Measurements from ENCODE around the gene PRDM16.
"Not testable (repeated sequence)": the region's sequence is repeated elsewhere in the genome, so short reads cannot be mapped to it uniquely, and the experiment has no call there.

Gene PRDM16

DNA sequence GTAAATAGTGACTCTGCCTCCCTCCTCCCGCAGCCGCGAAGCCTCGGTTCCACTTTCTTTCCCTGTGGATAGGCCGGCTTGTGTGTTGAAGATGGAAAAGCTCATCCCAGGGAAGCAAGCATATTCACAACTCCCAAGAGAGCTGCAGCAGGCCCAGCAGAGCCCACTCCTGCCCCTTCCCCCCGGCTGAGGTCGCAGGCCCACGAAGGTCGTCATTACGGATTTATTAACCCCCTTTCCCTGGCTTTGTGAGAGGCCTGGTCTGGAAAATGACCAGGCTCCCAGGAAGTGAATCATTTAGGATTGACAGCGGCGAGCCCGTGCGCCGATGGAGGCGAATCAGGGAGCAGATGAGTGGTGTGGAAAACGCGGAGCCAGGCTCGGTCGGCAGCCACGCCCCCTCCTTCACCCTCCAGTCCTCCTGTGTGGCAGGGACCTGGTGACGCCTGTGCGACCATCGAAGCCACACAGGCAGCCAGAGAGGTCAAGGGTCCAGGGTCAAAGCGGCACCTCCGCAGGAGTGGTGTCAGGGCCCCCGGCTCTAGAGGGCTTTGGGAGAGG is 93.4 kb downstream of the PRDM16 start:
- DNase-seq (ENCODE audit: low read depth) = no peak

DNA sequence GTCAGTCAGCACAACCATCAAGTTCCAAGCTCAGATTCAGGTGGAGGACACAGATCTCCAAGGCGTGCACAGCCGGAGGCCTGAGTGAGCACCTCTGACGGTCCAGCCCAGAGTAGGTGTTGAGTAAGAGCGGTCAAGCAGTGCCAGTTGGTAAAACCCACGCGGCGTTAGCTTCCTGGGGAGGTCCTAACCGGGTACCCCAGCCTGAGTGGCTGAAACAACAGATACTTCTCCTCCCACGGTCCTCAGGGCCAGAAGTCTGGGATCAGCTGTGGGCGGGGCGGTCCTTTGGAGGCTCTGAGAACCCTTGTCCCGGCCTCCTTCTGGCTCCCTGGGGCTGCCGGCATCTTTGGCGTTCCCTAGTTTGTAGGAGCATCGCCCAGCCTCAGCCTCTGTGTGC is 94.4 kb downstream of the PRDM16 start:
- DNase-seq (ENCODE audit: low read depth) = no peak

DNA sequence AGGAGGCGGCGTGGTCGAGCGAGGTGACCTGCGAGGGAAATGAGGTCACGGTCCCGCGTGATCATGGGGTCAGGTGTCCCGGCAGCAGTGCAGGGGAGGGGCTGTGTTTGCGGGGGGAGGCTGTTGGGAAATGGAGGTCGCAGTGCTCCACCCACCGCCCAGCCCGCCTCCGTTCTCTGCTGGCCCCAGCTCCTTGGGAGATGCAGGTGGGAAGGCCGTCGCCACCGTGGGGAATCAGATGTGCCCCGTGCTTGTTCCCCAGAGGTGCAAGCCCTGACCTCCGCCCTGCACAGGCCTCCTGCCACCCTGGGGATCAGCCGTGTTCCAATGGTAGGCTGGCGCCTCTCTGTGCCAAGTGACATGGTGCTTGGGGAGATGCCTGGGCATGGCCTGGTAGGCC is 95.7 kb downstream of the PRDM16 start:
- no peak for DNase-seq (ENCODE audit: low read depth)

DNA sequence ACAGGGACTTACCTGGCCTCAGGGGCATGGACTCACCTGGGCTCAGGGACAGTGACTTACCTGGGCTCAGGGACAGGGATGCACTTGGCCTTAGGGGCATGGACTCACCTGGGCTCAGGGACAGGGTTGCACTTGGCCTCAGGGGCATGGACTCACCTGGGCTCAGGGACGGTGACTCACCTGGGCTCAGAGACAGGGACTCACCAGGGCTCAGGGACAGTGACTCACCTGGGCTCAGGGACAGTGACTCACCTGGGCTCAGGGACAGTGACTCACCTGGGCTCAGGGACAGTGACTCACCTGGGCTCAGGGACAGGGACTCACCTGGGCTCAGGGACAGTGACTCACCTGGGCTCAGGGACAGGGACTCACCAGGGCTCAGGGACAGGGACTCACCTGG is 96.2 kb downstream of the PRDM16 start:
- not testable (repeated sequence) for DNase-seq (ENCODE audit: low read depth)

DNA sequence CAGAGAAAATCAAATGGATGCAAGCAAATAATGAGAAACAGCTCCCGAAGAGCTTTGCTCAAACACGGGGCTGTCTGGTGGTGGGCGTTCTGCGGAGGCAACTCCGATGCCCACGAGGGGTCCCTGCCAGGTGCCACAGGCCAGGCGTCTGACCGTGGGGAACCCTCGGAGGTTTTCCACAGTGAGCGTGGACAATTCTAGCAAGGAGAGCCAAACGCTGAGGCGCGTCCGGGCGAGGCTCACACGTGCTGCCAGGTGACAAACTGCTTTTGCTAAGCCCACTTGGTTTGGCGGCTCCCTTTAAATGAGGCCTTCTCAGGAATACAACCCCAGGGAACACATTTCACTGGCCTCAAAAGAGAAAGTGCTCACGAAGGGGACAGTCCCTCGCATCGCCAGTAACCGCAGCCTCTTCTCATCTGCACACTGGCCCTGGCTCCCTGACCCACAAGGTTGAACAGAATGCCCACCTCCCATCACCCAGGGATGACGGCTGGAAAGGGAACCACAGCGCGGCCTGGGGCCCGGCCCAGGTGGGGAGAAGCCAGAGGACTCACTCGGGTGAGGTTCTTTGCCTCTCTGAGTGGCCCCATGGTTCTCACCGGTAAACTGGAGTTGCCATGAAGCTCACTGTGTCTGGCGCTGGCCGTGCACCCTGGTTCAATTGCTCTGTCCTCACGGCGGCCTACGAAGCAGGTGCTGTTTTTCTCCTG is 97.4 kb downstream of the PRDM16 start:
- DNase-seq (ENCODE audit: low read depth) = no peak

DNA sequence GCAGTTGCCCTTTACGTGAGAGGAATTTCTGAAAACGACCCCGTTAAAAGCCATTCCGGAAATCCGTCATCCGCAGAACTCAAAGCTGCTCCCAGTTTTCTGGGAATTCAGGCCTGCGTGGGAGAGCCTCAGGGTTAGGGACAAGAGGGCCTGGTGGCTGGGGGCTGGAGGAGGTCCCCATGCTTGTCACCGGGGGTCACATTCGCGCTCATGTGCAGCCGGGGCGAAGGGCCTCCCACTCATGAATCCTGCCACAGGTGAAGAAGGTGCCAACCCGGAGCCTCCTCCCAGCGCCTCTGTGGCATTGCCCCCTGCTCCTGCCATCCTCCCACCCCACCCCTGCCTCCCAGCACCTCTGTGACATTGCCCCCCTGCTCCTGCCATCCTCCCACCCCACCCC is 98.3 kb downstream of the PRDM16 start:
- DNase-seq (ENCODE audit: low read depth) = no peak

DNA sequence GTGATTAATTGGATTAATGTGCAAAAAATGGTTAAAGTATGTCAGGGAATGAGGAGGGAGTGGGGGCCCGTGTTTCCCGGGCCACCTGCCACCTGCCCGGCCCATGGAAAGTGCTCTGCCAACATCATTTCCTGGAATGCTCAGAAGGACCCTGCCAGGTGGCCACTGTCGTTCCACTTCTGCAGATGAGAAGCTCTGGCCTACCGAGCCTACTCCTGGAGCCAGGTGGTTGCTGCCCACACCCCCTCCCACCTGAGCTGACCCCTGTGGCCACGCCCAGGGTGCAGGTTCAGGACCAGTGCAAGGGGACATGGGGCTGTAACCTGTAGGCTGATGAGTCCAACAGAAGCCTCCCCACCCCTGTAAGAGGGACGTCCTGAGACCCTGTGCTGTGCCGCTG is 99.7 kb downstream of the PRDM16 start:
- no peak for DNase-seq (ENCODE audit: low read depth)

DNA sequence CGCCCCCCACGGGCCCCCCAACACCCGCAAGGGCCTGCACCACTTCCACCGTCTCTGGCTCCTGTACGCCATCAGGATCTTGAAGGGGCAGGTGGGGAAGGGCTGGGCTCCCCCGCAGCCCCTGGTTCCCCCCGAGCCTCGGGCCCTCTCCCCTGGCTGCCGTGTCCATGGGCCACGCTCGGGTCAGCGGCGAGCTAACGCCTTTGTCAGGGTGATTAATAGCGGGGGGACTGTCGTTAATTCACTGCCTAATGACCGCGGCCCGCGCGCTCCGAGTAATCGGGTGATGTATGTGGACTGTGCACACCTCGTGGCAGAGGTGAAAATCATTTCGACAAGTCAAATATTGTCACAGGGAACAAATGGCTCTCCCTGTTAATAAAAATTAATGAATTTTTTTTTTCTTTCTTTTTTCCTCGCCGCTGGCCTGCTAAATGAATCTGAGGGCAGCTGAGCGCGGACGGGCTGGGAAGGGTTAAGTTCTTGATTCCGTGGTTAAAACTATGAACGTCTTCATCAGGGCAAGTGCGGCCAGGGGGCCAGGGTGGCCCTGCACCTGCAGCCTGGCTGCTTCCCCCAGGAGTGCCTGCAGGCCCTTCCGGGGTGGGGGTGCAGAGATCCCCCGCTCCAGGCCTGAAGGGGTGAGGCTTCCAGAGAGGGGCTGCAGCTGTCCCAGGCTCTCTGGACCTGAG is 100.8 kb downstream of the PRDM16 start:
- DNase-seq (ENCODE audit: low read depth) = no peak

DNA sequence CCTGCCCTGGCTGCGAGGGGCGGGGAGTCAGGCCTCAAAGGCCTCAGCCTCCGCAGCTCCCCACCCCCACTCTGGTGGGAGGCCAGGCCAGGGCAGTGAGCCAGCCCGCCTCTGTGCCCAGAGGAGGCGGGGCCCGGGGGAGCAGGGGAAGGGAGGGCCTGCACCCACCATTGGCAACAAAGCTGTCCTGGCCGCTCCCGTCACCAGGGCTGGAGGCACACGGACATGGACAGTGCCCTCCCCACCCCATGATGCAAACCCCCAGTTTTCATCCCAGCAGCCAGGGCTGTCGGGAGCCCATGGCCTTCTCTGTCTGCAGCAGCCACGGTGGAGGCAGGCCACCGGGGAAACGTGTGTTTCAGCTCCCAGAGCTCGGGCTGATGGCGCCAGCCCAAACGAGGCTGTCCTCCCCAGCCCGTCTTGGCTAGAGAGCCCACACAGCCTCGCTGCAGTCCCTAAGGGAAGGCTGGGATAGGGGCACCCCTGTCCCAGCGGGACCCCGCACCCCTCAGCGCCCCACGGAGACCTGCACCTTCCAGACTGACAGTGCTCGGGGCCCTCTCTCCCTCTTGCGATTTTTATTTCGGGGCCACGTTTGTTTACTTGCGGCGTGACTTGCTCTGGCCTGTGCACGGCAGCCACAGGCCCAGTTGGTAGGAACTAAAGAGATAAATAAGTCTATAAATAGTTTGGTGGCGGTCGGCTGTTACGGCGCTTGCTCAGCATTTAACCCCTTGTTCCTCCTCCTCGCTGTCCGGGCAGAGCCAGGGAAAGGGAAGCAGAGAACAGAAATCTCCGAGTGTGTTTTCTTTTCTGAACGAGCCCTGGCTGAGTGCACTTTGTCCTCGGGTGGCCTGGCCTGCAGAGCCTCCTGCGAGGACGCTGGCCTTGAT is 101.8 kb downstream of the PRDM16 start:
- peak; percentile 6 for DNase-seq (ENCODE audit: low read depth)

DNA sequence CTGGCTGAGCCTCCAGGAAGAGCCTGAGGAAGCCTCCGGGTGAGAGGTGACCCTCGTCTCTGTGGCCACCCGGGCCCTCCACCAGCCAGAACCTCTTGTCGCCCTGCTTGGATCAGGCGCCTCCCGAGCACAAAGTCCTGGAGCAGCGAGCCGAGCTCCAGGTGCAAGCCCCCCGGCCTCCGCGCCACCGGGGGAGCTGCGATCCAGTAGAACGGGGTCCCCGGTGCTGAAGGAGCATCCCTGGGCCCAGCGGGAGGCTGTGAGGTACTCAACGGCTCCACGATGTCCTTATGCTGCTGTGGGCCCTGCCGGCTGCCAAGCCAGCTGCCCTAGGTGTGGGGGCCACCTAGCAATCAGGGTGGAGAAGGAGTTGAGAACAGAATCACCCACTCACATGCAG is 102.8 kb downstream of the PRDM16 start:
- DNase-seq (ENCODE audit: low read depth) = no peak

DNA sequence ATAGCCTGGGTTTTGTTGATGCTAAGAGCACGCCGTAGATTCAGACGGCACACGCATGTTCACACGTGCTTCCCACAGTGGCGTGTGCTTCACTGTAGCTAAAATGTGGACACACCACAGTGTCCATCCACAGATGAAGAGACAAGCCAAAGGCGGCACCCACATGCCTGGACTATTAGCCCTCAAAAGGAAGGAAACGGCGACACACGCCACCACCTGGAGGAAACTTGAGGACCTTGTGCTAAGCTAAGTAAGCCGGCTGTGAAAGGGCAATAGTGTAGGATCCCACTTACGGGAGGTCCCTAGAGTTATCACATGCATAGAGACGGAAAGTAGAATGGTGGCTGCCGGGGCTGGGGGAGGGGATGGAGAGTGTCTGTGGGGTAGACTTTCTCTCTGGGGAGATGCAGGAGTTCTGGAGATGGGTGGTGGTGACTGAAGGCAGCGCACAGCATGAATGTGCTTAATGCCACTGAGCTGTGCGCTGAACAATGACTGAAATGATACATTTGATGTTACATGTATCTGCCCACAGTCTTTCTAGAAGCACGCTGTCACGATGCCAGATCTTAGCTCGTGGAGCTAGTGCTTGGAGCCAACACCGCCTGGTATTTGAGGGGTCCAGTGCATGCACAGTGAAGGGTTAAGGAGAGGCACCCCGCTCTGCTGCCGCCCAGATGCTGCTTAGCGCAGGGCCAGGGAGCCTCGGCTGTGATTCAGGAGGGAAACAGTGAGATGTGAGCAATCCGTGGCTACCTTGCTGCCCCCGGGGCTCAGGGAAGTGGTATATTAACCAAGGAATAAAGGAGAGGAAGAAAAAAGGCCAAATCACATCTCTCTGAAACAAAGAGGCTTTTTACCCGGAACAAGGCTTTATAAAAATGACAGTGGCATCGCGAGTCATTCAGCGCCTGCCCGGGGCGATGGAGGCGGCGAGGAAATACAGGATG is 103.7 kb downstream of the PRDM16 start:
- no peak for DNase-seq (ENCODE audit: low read depth)

DNA sequence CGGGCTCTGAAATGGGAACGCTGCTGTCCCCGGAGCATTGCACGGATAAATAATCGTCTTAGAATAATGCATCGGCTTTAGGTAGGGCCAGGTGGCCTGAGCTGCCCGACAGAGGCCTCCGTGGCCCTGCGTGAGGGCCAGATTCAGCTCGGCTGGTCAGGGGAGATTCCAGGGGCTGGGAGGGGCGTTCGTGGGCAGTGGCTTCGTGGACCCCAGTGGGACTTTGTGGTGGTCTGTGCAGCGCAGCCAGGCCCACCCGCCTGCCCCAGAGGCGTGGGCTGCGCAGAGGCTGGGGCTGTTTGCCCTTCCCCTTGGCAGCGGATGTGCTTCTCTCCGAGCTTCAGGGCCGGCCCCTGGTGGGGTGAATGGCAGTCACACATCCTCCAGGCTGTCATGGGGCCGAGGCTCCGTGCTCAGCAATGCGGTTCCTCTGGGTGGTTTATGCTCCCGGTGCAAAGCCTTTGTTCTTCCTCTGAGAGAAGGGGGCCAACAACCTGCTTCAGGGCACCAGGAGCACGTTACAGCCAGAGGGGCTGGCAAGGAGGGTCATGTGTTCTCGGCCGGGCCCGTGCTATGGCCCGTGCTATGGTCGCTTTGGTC is 104.5 kb downstream of the PRDM16 start:
- no peak for DNase-seq (ENCODE audit: low read depth)

DNA sequence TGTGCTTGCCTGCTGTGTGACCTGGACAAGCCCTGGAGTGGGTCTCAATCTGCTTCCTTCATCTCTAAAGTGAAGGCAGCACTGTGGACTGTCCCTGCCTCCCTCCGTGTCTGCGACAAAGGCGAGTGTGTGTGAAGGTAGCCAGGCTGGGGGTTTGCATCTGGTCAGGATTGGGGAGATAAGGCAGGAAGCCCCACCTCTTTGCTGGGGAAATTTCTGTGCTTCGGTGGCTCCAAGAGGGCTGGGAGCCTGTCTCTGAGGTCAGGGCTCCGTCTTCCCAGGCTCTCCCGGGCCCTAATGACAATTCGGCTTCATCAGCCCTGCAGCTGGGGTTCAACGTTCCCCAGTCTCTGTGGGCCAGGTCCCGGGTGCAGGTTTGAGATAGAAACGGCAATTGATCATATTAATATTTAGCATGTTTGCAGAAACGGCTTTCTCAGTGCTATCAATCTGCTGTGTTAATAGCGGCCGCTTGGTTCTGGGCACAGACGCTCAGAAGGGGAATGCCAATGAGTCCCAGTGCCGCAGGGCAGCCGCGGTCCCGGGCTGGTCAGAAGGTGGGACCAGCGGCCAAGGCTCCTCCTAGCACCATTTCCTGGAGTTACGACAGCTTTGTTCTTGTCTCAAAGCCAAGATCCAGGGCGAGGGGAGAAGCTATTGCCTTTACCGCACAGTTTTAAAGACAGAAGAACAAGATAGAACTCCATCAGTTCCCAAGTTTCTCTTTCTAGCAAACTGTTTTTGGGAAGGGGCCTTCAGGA is 105.7 kb downstream of the PRDM16 start:
- DNase-seq (ENCODE audit: low read depth) = peak; percentile 63

DNA sequence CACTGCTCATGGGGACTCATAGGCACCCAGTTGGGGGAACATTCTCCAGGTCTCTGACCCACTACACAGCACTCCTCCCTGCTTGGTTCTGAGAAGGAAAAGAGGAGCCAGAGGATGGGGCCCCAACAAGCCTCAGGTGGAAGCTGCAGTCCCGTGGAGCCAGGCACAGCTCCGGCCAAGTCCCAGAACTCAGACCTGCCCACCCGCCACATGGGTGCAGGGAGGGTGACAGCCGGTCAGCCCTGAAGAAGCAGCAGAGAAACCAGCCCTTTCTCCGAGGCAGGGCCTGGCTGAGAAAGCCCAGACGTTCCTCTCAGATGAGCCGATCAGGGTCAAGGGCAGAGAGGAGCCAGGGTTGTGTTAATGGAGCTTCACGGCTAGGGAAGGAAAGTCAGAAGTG is 106.5 kb downstream of the PRDM16 start:
- no peak for DNase-seq (ENCODE audit: low read depth)

DNA sequence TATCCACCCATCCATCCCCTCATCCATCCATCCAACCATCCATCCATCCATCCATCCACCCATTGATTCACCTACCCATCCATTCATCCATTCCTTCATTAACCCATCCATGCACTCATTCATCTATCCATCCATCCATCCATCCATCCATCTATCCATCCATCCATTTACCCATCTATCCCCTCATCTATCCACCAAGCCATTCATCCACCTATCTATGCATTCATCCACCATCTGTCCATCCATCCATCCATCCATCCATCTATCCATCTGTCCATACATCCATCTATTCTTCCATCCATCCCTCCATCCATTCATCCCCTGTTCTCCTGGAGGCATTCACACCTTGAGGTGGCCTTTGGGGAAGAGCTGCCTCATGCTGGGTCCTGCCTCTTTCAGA is 107.0 kb downstream of the PRDM16 start:
- DNase-seq (ENCODE audit: low read depth) = no peak

DNA sequence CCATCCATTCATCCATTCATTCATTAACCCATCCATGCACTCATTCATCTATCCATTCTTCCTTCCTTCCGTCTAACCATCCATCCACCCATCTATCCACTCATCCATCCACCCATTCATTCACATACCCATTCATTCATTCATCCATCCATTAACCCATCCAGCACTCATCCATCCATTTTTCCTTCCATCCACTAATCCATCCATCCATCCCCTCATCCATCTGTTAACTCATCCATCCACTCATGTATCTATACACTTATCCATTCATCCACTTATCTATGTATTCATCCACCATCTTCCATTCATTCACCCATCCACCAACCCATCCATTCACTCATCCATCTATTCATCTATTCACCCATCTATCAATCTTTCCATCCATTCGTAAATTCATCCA is 107.8 kb downstream of the PRDM16 start:
- no peak for DNase-seq (ENCODE audit: low read depth)

DNA sequence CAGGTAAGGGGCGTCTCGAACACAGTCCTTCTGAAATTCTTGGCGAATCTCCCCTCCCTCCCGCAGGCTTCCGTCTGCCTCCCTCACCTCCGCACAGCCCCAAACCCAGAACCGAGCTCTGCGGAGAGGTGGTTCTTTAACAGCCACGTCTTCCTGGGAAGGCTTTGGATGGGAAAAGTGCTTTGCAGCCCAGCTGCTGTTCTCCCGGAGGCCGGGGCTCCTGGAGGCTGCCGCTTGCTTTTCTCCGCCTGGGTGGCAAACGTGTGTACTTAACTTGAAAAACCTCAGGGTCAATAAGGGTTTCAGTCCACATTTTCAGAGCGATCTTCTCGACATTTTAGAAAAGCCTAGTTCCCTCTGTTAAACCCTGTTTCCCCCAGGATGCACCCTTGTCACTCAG is 109.3 kb downstream of the PRDM16 start:
- DNase-seq (ENCODE audit: low read depth) = no peak

DNA sequence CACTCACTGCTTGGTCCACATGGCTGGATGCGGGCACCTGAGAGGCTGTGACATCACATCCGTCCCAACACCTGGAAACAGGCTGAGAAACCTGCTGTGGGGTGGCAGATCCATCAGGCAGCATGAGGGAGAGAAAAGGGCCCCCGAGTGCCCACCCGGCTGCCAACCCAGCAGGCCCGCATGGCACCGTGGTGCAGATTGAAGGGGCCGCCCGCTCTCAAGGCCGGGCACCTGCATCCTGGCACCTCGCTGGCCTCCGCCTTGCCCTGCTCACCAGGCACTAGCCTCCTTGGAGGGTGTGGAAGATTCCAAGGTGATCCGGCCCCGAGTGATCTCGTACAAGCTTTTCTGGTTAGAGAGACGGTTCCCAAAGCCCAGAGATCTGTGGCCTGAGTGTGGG is 110.5 kb downstream of the PRDM16 start:
- DNase-seq (ENCODE audit: low read depth) = no peak

DNA sequence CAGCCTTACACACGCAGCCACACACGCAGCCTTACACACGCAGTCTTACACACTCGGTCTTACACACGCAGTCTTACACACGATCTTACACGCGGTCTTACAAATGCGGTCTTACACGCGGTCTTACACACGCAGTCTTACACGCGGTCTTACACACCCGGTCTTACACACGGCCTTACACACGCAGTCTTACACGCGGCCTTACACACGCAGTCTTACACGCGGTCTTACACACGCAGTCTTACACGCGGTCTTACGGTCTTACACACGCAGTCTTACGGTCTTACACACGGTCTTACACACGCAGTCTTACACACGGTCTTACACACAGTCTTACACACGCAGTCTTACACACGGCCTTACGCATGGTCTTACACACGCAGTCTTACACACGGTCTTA is 111.9 kb downstream of the PRDM16 start:
- DNase-seq (ENCODE audit: low read depth) = no peak

DNA sequence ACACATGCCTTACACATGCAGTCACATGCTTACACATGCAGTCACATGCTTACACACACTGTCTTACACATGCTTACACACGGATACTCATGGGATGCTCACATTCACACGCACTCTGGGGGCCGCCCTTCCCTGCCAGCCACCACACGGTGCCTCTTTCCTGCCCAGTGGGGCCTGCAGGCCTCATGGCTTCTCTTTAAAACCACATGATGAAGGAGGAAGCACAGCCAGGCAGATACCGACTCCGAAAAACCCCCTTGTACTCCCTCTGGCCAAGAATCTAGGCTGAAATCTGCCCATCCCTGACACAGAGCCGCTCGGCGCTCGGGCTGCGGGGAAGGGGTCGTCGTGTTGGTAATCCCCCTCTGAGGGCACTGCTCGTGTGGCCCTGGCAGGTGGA is 113.0 kb downstream of the PRDM16 start:
- DNase-seq (ENCODE audit: low read depth) = no peak

Data from fibroblast of the conjunctiva (primary cell).